ENCODE data around the gene METTL16. TPM values are rescaled to one million over a fixed set of nuclear protein-coding genes. Genes with fewer than 3 reads are reported as not detected.
A peak's percentile ranks its signal among the peaks of the same experiment; 100 is the strongest.

METTL16 gene
- total and polyA plus RNA-seq, 9 of the 15 experiments (the other 6 are each of a cell fraction or from before 2014, with no cell fraction given), result 12.1 to 30.5 (median 19.8) TPM

DNA sequence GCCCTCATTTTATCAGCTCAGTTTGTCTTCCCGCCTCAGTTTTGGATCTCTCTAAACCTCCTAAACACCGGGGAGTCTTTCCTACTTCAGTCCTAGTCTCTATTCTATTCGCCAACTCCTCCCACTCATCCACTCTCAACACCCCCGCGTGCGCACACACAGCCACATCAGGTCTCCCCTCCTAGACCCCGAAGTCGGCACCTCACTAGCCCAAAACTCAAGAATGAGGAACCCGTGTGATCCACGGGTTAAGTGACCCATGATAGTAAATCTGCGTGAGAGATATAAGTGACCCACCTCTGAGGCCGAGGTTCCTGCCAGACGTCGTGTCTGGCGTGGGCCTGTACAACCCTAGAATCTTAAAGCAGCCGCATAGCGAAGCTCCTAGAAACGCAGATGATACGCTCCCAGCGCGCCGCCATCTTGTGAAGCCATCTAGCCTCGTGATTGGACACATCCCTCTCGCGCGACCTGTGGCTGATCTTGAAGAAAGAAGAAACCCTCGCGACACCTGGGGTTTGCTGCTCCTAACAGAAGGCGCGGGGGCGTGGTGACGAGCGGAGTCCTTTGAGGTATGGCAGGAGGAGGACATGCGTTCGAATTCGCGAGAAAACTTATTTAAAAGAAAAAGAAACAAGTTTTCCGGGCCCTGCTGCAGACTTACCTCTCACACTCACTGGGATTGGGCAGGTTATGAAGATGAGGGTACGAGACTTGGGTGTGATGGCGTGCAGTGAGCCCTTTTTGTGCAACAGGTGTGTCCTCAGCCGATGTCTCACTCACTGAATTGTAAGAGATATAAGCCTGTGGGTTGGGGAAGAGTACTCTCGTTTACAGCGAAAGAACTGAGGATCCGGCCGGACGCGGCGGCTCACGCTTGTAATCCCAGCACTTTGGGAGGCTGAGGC, at the start of gene METTL16 (continued):
- TF ChIP-seq, protein P1, sequence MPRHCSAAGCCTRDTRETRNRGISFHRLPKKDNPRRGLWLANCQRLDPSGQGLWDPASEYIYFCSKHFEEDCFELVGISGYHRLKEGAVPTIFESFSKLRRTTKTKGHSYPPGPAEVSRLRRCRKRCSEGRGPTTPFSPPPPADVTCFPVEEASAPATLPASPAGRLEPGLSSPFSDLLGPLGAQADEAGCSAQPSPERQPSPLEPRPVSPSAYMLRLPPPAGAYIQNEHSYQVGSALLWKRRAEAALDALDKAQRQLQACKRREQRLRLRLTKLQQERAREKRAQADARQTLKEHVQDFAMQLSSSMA (CRISPR knock-in tag; IDR thresholded peaks at IDR 0.05), result no peak
- TF ChIP-seq ARID1B (IDR thresholded peaks at IDR 0.05) (no peak), ZBTB7A (IDR thresholded peaks at IDR 0.05; ENCODE audit: borderline replicate concordance, control insufficient read depth, low read depth, low read length) (no peak), SIRT6 (IDR thresholded peaks at IDR 0.05; ENCODE audit: low read depth, low read length) (no peak), TBP (optimal IDR thresholded peaks at IDR 0.05; ENCODE audit: low read depth, low read length) (peak; percentile 91), NR2C2 (CRISPR knock-in tag; IDR thresholded peaks at IDR 0.05) (no peak), NR2C2 (tag; IDR thresholded peaks at IDR 0.05) (no peak), MYC (IDR thresholded peaks at IDR 0.05; ENCODE audit: low read depth, low read length) (peak; percentile 74), MYC (CRISPR knock-in tag; IDR thresholded peaks at IDR 0.05; ENCODE audit: borderline replicate concordance, low read depth) (no peak), DIDO1 (tag; IDR thresholded peaks at IDR 0.05; ENCODE audit: low read depth) (no peak), TARDBP (IDR thresholded peaks at IDR 0.05) (no peak), ZNF668 (CRISPR knock-in tag; IDR thresholded peaks at IDR 0.05) (no peak), TCFL5 (CRISPR knock-in tag; conservative IDR thresholded peaks at IDR 0.05) (no peak), ZNF217 (CRISPR knock-in tag; IDR thresholded peaks at IDR 0.05) (no peak), TAF7 (tag; IDR thresholded peaks at IDR 0.05) (peak; percentile 34; the same call in 1 of the 2 replicates), EWSR1 (IDR thresholded peaks at IDR 0.05; ENCODE audit: borderline replicate concordance, low read depth, partially characterized antibody) (no peak), MIER1 (IDR thresholded peaks at IDR 0.05; ENCODE audit: low read depth) (no peak), HSF4 (CRISPR knock-in tag; IDR thresholded peaks at IDR 0.05; ENCODE audit: borderline replicate concordance) (no peak)
- TF ChIP-seq, protein P2, sequence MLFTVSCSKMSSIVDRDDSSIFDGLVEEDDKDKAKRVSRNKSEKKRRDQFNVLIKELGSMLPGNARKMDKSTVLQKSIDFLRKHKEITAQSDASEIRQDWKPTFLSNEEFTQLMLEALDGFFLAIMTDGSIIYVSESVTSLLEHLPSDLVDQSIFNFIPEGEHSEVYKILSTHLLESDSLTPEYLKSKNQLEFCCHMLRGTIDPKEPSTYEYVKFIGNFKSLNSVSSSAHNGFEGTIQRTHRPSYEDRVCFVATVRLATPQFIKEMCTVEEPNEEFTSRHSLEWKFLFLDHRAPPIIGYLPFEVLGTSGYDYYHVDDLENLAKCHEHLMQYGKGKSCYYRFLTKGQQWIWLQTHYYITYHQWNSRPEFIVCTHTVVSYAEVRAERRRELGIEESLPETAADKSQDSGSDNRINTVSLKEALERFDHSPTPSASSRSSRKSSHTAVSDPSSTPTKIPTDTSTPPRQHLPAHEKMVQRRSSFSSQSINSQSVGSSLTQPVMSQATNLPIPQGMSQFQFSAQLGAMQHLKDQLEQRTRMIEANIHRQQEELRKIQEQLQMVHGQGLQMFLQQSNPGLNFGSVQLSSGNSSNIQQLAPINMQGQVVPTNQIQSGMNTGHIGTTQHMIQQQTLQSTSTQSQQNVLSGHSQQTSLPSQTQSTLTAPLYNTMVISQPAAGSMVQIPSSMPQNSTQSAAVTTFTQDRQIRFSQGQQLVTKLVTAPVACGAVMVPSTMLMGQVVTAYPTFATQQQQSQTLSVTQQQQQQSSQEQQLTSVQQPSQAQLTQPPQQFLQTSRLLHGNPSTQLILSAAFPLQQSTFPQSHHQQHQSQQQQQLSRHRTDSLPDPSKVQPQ (CRISPR knock-in tag; IDR thresholded peaks at IDR 0.05; ENCODE audit: borderline replicate concordance), result no peak
- TF ChIP-seq, protein P3, sequence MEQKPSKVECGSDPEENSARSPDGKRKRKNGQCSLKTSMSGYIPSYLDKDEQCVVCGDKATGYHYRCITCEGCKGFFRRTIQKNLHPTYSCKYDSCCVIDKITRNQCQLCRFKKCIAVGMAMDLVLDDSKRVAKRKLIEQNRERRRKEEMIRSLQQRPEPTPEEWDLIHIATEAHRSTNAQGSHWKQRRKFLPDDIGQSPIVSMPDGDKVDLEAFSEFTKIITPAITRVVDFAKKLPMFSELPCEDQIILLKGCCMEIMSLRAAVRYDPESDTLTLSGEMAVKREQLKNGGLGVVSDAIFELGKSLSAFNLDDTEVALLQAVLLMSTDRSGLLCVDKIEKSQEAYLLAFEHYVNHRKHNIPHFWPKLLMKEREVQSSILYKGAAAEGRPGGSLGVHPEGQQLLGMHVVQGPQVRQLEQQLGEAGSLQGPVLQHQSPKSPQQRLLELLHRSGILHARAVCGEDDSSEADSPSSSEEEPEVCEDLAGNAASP (IDR thresholded peaks at IDR 0.05), result no peak
- TF ChIP-seq, protein P4, sequence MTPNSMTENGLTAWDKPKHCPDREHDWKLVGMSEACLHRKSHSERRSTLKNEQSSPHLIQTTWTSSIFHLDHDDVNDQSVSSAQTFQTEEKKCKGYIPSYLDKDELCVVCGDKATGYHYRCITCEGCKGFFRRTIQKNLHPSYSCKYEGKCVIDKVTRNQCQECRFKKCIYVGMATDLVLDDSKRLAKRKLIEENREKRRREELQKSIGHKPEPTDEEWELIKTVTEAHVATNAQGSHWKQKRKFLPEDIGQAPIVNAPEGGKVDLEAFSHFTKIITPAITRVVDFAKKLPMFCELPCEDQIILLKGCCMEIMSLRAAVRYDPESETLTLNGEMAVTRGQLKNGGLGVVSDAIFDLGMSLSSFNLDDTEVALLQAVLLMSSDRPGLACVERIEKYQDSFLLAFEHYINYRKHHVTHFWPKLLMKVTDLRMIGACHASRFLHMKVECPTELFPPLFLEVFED (CRISPR knock-in tag; conservative IDR thresholded peaks at IDR 0.05), result no peak

All from K562 (cell line).